ENCODE data around the gene SH2D3A.
"Not testable (repeated sequence)": the region's sequence is repeated elsewhere in the genome, so short reads cannot be mapped to it uniquely, and the experiment has no call there.

DNA sequence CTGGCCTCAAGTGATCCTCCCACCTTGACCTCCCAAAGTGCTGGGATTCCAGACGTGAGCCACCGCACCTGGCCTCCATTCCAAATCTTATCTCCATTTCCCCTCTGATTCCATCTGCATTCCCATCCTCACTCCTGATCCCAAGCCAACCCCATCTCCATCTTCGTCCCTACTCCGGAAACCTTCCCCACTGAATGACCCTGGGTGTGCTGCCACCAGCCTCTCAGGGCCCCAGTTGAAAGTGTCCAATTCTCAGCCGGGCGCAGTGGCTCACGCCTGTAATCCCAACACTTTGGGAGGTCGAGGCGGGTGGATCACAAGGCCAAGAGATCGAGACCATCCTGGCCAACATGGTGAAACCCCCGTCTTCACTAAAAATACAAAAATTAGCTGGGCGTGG, 58.3 kb downstream of the SH2D3A start:
- TF ChIP-seq CTCF (conservative IDR thresholded peaks at IDR 0.05; ENCODE audit: low read depth, low read length); EZH2 (IDR thresholded peaks at IDR 0.05; ENCODE audit: borderline replicate concordance, low read depth, low read length, poor library complexity, severe bottlenecking): not testable (repeated sequence)

All from A673 (cell line).